Inflammatory macrophage treated with lipopolysaccharide for 1 hour (primary cell): ENCODE measurements around the gene PTPRN2.
"Not testable (repeated sequence)": the region's sequence is repeated elsewhere in the genome, so short reads cannot be mapped to it uniquely, and the experiment has no call there.

Experiments
- DNase-seq, 2 donors: peaks; one replicate each; pipeline ENCODE4 v3.0.0-alpha.2; 2020 to 2022

The PTPRN2 gene

DNA sequence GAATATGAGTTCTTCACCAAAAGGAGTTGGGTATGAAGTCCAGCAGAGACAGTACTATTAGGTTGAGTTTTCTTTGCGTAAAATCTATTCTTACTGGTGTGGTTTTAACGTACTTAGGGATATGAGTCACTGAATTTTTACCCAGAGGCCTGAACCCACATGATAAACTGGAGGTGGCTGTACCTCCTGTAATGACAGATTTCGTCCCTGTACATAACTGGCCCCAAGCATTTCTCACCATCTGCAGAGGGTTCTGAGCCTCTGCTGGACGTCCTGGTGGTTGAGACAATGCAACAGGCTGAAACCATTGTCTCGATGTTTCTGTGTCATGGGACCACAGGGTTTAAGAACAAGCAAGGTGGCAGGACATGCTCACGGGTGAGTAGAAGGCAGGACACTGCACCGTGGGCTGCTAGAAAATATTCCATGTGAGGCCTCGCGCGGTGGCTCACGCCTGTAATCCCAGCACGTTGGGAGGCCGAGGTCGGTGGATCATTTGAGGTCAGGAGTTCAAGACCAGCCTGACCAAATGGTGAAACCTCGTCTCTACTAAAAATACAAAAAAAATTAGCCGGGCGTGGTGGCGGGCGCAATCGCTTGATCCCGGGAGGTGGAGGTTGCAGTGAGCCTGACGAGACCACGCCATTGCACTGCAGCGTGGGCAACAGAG lies 1017.0 kb downstream of the PTPRN2 start:
- no peak for DNase-seq

GRCh38 chr7:157569967-157570366 lies 1017.7 kb downstream of the PTPRN2 start:
- DNase-seq: no peak

GRCh38 chr7:157568770-157569584 lies 1018.6 kb downstream of the PTPRN2 start:
- DNase-seq: peak in 1 of 2 donors; percentile 2

GRCh38 chr7:157568106-157568769 lies 1019.4 kb downstream of the PTPRN2 start:
- DNase-seq: no peak

DNA sequence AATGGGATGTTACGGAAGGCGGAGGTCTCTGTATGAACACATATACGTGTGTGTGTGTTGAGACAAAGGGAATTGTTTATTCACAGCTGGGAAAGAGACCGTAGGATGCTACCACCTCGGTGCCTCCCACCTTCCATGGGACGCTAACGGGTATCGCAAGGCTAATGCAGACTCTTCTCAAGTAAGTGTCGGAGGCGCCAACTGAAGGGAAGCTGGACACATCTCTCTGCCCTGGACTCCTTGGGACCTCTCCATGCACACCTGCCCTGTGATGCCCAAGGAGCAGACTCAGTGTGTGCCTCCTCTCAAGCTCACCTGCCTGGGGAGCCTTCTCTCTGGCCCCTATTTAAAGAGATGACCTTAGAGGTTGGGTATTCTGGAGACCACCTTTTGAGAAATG lies 1020.0 kb downstream of the PTPRN2 start:
- no peak for DNase-seq

GRCh38 chr7:157566631-157567006 lies 1021.0 kb downstream of the PTPRN2 start:
- DNase-seq: no peak

DNA sequence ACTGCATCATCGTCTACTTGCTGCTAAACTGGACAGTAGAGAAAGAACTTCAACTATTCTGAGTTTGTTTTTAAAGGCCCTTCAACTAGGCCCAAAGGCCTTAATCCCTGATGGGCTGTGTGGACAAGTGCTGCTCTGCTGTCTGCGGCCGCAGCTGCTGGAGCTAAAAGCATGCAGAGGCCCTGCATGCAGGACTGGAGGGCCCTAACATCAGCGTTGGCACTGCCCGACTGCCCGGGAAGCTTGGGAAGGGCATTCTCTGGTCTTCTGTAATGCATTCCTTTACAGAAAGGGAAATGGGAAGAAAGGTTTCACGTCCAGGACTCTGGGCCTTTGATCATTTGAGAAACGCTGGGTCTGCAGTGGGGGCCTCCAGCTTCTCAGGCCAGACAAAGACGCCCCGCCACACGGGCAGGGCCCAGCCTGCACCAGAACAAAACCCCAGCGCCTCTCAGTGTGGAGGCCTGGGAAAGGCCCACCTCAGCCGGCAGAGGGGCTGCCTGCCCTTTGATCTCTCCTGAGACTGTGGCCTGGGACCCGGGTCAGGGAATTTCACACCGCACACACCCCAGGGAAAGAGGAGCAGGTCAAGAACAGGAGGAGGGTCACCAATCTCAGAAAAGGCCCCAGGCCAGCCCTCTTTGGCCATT lies 1021.5 kb downstream of the PTPRN2 start:
- no peak for DNase-seq

DNA sequence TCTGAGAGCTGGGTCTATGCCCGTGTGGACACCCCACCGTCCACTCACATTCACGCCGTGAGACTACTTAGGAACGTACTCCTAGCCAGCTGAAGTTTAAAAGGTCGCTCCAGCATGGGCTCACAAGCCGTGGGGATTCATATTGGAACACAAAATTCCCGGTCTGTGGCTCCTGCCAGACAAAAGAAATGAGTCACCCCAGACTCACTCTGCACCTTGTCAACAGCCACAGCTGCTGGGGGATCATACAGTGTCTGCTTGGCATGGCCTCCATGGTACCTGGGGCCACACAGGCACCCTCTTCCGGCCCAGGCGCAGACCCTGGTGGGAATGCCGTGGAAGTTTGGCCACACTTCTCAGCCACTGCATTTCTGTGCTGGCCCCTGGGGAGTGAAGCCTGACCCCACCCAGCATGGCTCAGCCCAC lies 1022.4 kb downstream of the PTPRN2 start:
- DNase-seq: no peak

- DNase-seq: no peak
Measured at GRCh38 chr7:157564517-157565177, 1023.0 kb downstream of the PTPRN2 start.

DNA sequence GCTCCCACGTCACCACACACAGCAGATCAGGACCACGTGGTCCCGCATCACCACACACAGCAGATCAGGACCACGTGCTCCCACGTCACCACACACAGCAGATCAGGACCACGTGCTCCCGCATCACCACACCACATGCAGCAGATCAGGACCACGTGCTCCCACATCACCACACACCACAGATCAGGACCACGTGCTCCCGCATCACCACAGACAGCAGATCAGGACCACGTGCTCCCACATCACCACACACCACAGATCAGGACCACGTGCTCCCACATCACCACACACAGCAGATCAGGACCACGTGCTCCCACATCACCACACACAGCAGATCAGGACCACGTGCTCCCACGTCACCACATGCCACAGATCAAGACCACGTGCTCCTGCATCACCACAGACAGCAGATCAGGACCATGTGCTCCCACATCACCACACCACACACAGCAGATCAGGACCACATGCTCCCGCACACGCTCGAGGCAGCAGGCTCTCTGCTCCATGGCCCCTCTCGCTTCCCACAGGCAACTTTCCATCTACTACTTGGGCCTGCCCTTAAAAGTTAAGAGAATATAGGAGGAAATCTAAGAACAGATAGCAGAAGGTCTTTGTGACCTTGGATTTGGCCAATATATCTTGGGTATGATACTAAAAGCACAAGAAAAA lies 1024.0 kb downstream of the PTPRN2 start:
- not testable (repeated sequence) for DNase-seq

GRCh38 chr7:157562522-157563398 lies 1024.9 kb downstream of the PTPRN2 start:
- not testable (repeated sequence) for DNase-seq

- no peak for DNase-seq
Measured at GRCh38 chr7:157561816-157562410, 1025.7 kb downstream of the PTPRN2 start.

- no peak for DNase-seq
Measured at GRCh38 chr7:157561523-157561785, 1026.2 kb downstream of the PTPRN2 start.

DNA sequence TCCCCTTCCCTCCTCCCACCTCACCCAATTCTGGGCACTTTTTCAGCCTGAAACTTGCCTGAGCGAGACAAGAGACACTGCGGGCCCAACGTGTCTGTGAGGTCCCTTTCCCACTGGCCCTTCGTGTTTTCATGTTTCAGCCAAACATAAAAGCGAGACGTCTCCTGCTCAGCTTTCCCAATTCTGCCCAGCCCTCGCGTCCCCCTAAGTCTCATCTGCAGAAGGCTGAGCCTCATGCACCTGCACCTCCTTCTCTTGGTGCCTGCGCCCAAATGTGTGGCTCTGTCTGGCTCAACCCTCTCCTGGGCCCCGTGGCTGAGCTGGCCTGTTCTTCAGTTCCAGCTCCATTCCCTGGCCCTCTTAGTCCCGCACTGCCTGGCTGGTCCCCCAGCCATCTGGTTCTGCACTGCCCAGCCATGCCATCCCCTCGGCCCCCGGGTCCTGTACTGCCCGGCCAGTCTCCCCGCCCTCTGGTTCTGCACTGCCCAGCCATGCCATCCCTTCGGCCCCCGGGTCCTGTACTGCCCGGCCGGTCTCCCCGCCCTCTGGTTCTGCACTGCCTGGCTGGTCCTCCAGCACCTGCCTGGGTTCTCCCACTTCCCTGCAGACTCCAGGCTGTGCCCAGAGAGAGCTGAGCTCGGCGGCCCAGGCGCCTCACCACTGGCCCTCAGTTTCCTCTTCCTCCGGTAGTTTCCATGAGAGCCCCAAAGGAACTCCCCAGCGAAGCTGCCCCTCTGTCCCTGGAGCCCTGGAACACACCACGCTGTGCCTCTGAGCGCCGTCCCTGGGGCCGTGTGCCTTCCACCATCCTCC lies 1026.7 kb downstream of the PTPRN2 start:
- DNase-seq: no peak

DNA sequence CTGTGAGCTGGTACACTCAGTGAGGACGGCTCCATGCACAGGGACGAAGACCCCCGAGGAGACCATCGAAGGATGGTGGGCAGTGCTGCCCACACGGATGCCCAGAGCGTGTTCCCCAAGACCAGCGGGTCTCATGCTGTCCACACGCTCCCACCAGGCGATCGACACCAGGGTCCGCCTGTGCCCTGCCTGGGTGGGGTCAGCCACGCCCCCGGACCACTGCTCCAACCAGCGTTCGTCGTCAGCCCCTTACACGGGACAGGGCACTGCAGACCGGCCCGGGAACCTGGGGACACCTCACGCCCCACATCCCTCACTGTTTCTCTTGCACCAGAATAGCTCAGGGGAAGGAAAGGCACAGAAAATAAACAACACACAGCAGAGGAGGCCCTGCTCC lies 1027.4 kb downstream of the PTPRN2 start:
- no peak for DNase-seq

- no peak for DNase-seq
Measured at GRCh38 chr7:157559596-157560257, 1027.9 kb downstream of the PTPRN2 start.

- no peak for DNase-seq
Measured at GRCh38 chr7:157558875-157559595, 1028.6 kb downstream of the PTPRN2 start.

- no peak for DNase-seq
Measured at GRCh38 chr7:157558516-157558874, 1029.1 kb downstream of the PTPRN2 start.

GRCh38 chr7:157558061-157558460 lies 1029.6 kb downstream of the PTPRN2 start:
- DNase-seq: no peak
